Measurements from ENCODE around the gene CLASRP. TPM values are rescaled to one million over a fixed set of nuclear protein-coding genes. Genes with fewer than 3 reads are reported as not detected.

CLASRP gene
- total and polyA plus RNA-seq, 9 of the 15 experiments (the other 6 are each of a cell fraction or from before 2014, with no cell fraction given) = 0.94 to 86.3 (median 44.0) TPM

GRCh38 chr19:45114116-45114515 lies 75.3 kb downstream of the CLASRP start (continued):
- TF ChIP-seq HMGXB4 (CRISPR knock-in tag; IDR thresholded peaks at IDR 0.05) = no peak
- TF ChIP-seq OTX1 (CRISPR knock-in tag; IDR thresholded peaks at IDR 0.05) = no peak
- no peak for TF ChIP-seq MTA2 (IDR thresholded peaks at IDR 0.05; ENCODE audit: low read depth)
- TF ChIP-seq CBX5 (IDR thresholded peaks at IDR 0.05; ENCODE audit: borderline replicate concordance, low read depth) = no peak
- no peak for TF ChIP-seq POU5F1 (IDR thresholded peaks at IDR 0.05; ENCODE audit: borderline replicate concordance, low read depth, low read length, partially characterized antibody)
- no peak for TF ChIP-seq NR2F6 (CRISPR knock-in tag; IDR thresholded peaks at IDR 0.05)
- no peak for TF ChIP-seq ZNF239 (CRISPR knock-in tag; IDR thresholded peaks at IDR 0.05)
- no peak for TF ChIP-seq TCF7L2 (IDR thresholded peaks at IDR 0.05; ENCODE audit: low read depth, low read length)

DNA sequence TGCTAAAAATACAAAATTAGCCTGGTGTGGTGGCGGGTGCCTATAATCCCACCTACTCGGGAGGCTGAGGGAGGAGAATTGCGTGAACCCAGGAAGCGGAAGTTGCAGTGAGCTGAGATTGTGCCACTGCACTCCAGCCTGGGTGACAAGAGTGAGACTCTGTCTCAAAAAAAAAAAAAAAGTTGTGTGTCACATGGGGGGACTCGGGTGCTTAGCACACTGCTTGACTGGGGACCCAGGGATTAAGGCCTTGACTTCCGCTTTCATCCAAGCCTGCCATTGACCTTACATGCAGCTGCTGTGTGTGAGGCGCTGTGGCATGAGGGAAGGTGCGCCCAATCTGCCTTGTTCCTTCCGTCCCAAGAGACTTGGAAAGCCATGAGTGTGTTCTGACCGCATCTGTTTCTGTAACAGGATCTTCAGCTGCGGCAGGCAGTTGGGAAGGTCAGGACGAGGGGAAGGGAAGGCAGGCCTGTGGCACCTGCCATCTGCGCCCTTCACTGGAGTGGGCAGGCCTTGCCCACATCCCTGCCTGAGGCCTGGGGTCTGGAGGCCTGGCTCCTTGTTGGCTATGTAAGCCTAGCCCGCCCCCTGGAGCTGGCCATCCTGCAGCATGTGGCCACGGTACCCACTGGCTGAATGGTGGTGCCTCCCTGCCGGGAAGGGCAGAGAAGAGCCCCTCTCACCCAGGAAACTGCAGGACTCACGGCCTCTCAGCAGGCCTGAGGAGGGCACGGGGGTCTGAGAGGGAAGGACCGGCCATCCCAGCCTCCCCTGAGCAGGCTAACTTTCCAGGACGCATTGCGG lies 77.2 kb downstream of the CLASRP start:
- DNase-seq (ENCODE audit: extremely low read depth in 1 of 4, low spot score in 3 of 4) = no peak
- peaks cover 73% of the 10 kb centered on the region for H3K79me2 ChIP-seq (ENCODE audit: control insufficient read depth, insufficient read depth, low read length)
- no peaks in the 10 kb centered on the region for H3K9me3 ChIP-seq (replicated peaks; ENCODE audit: control insufficient read depth, insufficient read depth, low read depth, low read length)
- peak overlapping the region in 1 of 2 experiments; percentile 84; a peak in 2 of 4 replicates for H3K9ac ChIP-seq (ENCODE audit: insufficient read depth in 1 of 2, low read depth in 2 of 2, low read length in 2 of 2)
- no peak overlapping the region for H3K4me2 ChIP-seq (ENCODE audit: insufficient read depth, low read length)
- no TSS peak for BruUV-seq (replicated peaks)
- H4K20me1 ChIP-seq (replicated peaks; ENCODE audit: control insufficient read depth, insufficient read depth, low read length) = peaks cover 34% of the 10 kb centered on the region
- ChIA-PET POLR2A (no interaction called here), CTCF (ENCODE audit: low intra/inter-chr PET ratio) (no interaction called here)
- peaks cover 5% of the 10 kb centered on the region for H3K9me1 ChIP-seq (ENCODE audit: control insufficient read depth, insufficient read depth, low read length)
- in situ Hi-C loops (cut with MboI) (no loop called here), intact Hi-C loops (cut with micrococcal nuclease) (no loop called here)
- no peak overlapping the region for H3K4me3 ChIP-seq
- H3K4me1 ChIP-seq (replicated peaks in 1 of 2; ENCODE audit: control insufficient read depth in 2 of 2, insufficient read depth in 2 of 2, low read length in 2 of 2) = peaks cover 4 to 34% of the 10 kb centered on the region in 2 experiments; a peak in 4 of 5 replicates
- ATAC-seq = no peak; the same call in 1 of the 3 replicates
- no peaks in the 10 kb centered on the region for H3K27me3 ChIP-seq (ENCODE audit: control insufficient read depth in 2 of 2, insufficient read depth in 2 of 2, low read length in 2 of 2)
- H3K36me3 ChIP-seq (ENCODE audit: control insufficient read depth, insufficient read depth, low read length) = peaks cover 27% of the 10 kb centered on the region; the same call in 2 of the 3 replicates
- no peak overlapping the region for H3K27ac ChIP-seq (ENCODE audit: extremely low read depth, low read depth, low read length)
- FAIRE-seq = no peak
- WGBS (ENCODE audit: insufficient coverage, low coverage, missing lambda C conversion rate) = 88% methylated on average over 16 of the region's 21 CpGs
- no peak overlapping the region for H2AFZ ChIP-seq (ENCODE audit: low read depth, low read length)
- TF ChIP-seq, protein P1, sequence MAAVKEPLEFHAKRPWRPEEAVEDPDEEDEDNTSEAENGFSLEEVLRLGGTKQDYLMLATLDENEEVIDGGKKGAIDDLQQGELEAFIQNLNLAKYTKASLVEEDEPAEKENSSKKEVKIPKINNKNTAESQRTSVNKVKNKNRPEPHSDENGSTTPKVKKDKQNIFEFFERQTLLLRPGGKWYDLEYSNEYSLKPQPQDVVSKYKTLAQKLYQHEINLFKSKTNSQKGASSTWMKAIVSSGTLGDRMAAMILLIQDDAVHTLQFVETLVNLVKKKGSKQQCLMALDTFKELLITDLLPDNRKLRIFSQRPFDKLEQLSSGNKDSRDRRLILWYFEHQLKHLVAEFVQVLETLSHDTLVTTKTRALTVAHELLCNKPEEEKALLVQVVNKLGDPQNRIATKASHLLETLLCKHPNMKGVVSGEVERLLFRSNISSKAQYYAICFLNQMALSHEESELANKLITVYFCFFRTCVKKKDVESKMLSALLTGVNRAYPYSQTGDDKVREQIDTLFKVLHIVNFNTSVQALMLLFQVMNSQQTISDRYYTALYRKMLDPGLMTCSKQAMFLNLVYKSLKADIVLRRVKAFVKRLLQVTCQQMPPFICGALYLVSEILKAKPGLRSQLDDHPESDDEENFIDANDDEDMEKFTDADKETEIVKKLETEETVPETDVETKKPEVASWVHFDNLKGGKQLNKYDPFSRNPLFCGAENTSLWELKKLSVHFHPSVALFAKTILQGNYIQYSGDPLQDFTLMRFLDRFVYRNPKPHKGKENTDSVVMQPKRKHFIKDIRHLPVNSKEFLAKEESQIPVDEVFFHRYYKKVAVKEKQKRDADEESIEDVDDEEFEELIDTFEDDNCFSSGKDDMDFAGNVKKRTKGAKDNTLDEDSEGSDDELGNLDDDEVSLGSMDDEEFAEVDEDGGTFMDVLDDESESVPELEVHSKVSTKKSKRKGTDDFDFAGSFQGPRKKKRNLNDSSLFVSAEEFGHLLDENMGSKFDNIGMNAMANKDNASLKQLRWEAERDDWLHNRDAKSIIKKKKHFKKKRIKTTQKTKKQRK (IDR thresholded peaks at IDR 0.05; ENCODE audit: borderline replicate concordance, low read depth, low read length) = no peak
- TF ChIP-seq DPF2 (IDR thresholded peaks at IDR 0.05) (no peak), RNF2 (IDR thresholded peaks at IDR 0.05) (no peak), MAFG (tag; conservative IDR thresholded peaks at IDR 0.05) (no peak), NR1H2 (CRISPR knock-in tag; IDR thresholded peaks at IDR 0.05) (no peak), ZNF253 (CRISPR knock-in tag; conservative IDR thresholded peaks at IDR 0.05) (no peak), TRIM24 (IDR thresholded peaks at IDR 0.05) (no peak)
